H1 (cell line): Measurements from ENCODE around the gene SEMA7A. TPM values are rescaled to one million over a fixed set of nuclear protein-coding genes. Genes with fewer than 3 reads are reported as not detected.

Source experiments
- CTCF ChIA-PET: fragments of 300-600 bp; sonication (Branson Sonifier 250); formaldehyde crosslinking; loops from one replicate; lab custom pipeline; 2021; ENCODE audit not compliant: partially characterized antibody; lab: Charles Lee
- POLR2A ChIA-PET: fragments of 300-600 bp; sonication (Branson Sonifier 250); formaldehyde crosslinking; loops from one replicate; lab custom pipeline; 2021; ENCODE audit warnings: inconsistent platforms; ENCODE audit not compliant: partially characterized antibody; lab: Charles Lee
- DNase-seq, 2 experiments: peaks; one replicate each; pipeline versions ENCODE4 v3.0.0 to v3.0.0-alpha.2; 2010 to 2022; ENCODE audit warnings: low spot score in 2 of 2, low read depth in 1 of 2, mixed read lengths in 1 of 2
- FAIRE-seq: peaks from 2 replicates; lab custom pipeline; 2011; peaks lifted over from hg19 to GRCh38; lab: Jason Lieb, UNC
- H2AFZ ChIP-seq: 2 replicates; pipeline ENCODE4 v1.8.1; 2012; ENCODE audit warnings: low read length, inconsistent platforms
- H2AK5ac ChIP-seq: 2 replicates; pipeline ENCODE4 v1.6.1; 2013; ENCODE audit warnings: low read depth, low read length
- H2BK120ac ChIP-seq: replicated peaks from 2 replicates; pipeline ENCODE3; 2013; ENCODE audit warnings: low read depth, low read length, inconsistent platforms
- H2BK12ac ChIP-seq: 2 replicates; pipeline ENCODE4 v1.6.1; 2013; ENCODE audit warnings: low read depth, low read length
- H2BK15ac ChIP-seq: 2 replicates; pipeline ENCODE4 v1.6.1; 2013; ENCODE audit warnings: low read length
- H2BK20ac ChIP-seq: 2 replicates; pipeline ENCODE4 v1.6.1; 2013; ENCODE audit warnings: low read length
- H2BK5ac ChIP-seq: 2 replicates; pipeline ENCODE4 v1.6.1; 2013; ENCODE audit warnings: low read depth, low read length
- H3K14ac ChIP-seq: 2 replicates; pipeline ENCODE4 v1.6.1; 2013; ENCODE audit warnings: inconsistent platforms; ENCODE audit not compliant: insufficient read length
- H3K18ac ChIP-seq: 2 replicates; pipeline ENCODE4 v1.6.1; 2013; ENCODE audit warnings: low read length; ENCODE audit errors: extremely low read depth
- H3K23ac ChIP-seq: 2 replicates; pipeline ENCODE4 v1.6.1; 2013; ENCODE audit warnings: inconsistent platforms; ENCODE audit not compliant: insufficient read length
- H3K23me2 ChIP-seq: 2 replicates; pipeline ENCODE4 v1.6.1; 2013; ENCODE audit warnings: low read depth, low read length
- H3K27ac ChIP-seq: 2 replicates; pipeline ENCODE4 v1.6.1; 2011; ENCODE audit warnings: low read depth, low read length, inconsistent platforms
- H3K27me3 ChIP-seq, 4 experiments: replicated peaks in 1 of 4; 1 replicate in 1 of 4; 2 replicates in 3 of 4; pipeline versions ENCODE4 v1.6.1 to v1.8.1; 2011 to 2013; ENCODE audit warnings: low read length in 3 of 4, mild to moderate bottlenecking in 3 of 4, inconsistent platforms in 2 of 4, mixed read lengths in 2 of 4, moderate library complexity in 1 of 4; ENCODE audit not compliant: control insufficient read depth in 3 of 4, insufficient read depth in 3 of 4; ENCODE audit errors: extremely low read depth in 1 of 4
- H3K36me3 ChIP-seq, 4 experiments: 2 replicates each; pipeline versions ENCODE4 v1.6.1 to v1.8.1; 2011 to 2013; ENCODE audit warnings: mild to moderate bottlenecking in 4 of 4, low read length in 3 of 4, moderate library complexity in 2 of 4, control low read depth in 1 of 4, inconsistent platforms in 1 of 4; ENCODE audit not compliant: insufficient read depth in 4 of 4, control insufficient read depth in 2 of 4
- H3K4ac ChIP-seq: replicated peaks from 2 replicates; pipeline ENCODE3; 2013; ENCODE audit warnings: low read length, low read depth, mixed read lengths, inconsistent platforms; ENCODE audit not compliant: insufficient read length
- H3K4me1 ChIP-seq, 4 experiments: replicated peaks in 1 of 4; 1 replicate in 1 of 4; 2 replicates in 3 of 4; pipeline versions ENCODE4 v1.6.1 to v1.8.1; 2011 to 2013; ENCODE audit warnings: low read length in 3 of 4, inconsistent platforms in 2 of 4, mixed read lengths in 1 of 4; ENCODE audit not compliant: insufficient read depth in 4 of 4, control insufficient read depth in 3 of 4
- H3K4me2 ChIP-seq, 2 experiments: 2 replicates each; pipeline versions ENCODE4 v1.6.1 to v1.8.1; 2011 to 2013; ENCODE audit warnings: low read depth in 2 of 2, low read length in 2 of 2, control low read depth in 1 of 2, inconsistent platforms in 1 of 2, mild to moderate bottlenecking in 1 of 2; ENCODE audit not compliant: insufficient read depth in 1 of 2
- H3K4me3 ChIP-seq, 4 experiments: fragments of 200-600, 300-600 bp in 1 of 4; sonication (generic), shearing (Covaris generic), sonication (Bioruptor Twin) in 1 of 4; 2 replicates each; pipeline versions ENCODE4 v1.5.1 to v1.8.1; 2011 to 2016; ENCODE audit warnings: low read length in 4 of 4, low read depth in 3 of 4, control low read depth in 2 of 4, inconsistent platforms in 2 of 4, mild to moderate bottlenecking in 2 of 4, mixed read lengths in 1 of 4, moderate library complexity in 1 of 4; ENCODE audit not compliant: insufficient read depth in 2 of 4; ENCODE audit errors: extremely low read depth in 1 of 4
- H3K56ac ChIP-seq: replicated peaks from 2 replicates; pipeline ENCODE3; 2013; ENCODE audit warnings: low read depth, mild to moderate bottlenecking, mixed read lengths, low read length, inconsistent platforms; ENCODE audit not compliant: insufficient read length
- H3K79me1 ChIP-seq: 2 replicates; pipeline ENCODE4 v1.6.1; 2013; ENCODE audit warnings: low read depth, low read length, control low read depth
- H3K79me2 ChIP-seq, 2 experiments: 2 replicates each; pipeline versions ENCODE4 v1.6.1 to v1.8.1; 2012 to 2013; ENCODE audit warnings: low read length in 2 of 2, mild to moderate bottlenecking in 2 of 2, inconsistent platforms in 1 of 2; ENCODE audit not compliant: insufficient read depth in 2 of 2, control insufficient read depth in 1 of 2
- H3K9ac ChIP-seq, 4 experiments: replicated peaks in 1 of 4; 1 replicate in 1 of 4; 2 replicates in 3 of 4; pipeline versions ENCODE4 v1.6.1 to v1.8.1; 2011 to 2013; ENCODE audit warnings: low read depth in 3 of 4, low read length in 3 of 4, control low read depth in 2 of 4, mild to moderate bottlenecking in 2 of 4, moderate library complexity in 2 of 4, inconsistent platforms in 1 of 4; ENCODE audit errors: extremely low read depth in 1 of 4
- H3K9me3 ChIP-seq, 2 experiments: 2 replicates each; pipeline versions ENCODE4 v1.6.1 to v1.8.1; 2012 to 2013; ENCODE audit warnings: mild to moderate bottlenecking in 2 of 2, moderate library complexity in 2 of 2, control low read depth in 1 of 2, inconsistent platforms in 1 of 2, low read depth in 1 of 2, low read length in 1 of 2, mixed read lengths in 1 of 2; ENCODE audit not compliant: insufficient read depth in 2 of 2
- H4K20me1 ChIP-seq, 2 experiments: replicated peaks in 1 of 2; 2 replicates each; pipeline versions ENCODE3 to v1.8.1; 2011 to 2013; ENCODE audit warnings: inconsistent platforms in 2 of 2, low read length in 2 of 2, mild to moderate bottlenecking in 1 of 2; ENCODE audit not compliant: insufficient read depth in 2 of 2, control insufficient read depth in 1 of 2
- H4K5ac ChIP-seq: 2 replicates; pipeline ENCODE4 v1.6.1; 2013; ENCODE audit warnings: low read length, low read depth, mixed read lengths, inconsistent platforms; ENCODE audit not compliant: insufficient read length
- H4K8ac ChIP-seq: 2 replicates; pipeline ENCODE4 v1.8.0; 2013; ENCODE audit warnings: mild to moderate bottlenecking, moderate library complexity, low read length, inconsistent platforms; ENCODE audit not compliant: insufficient read depth; ENCODE audit errors: extremely low read depth
- H4K91ac ChIP-seq: replicated peaks from 2 replicates; pipeline ENCODE3; 2013; ENCODE audit warnings: low read length, mixed read lengths, inconsistent platforms; ENCODE audit not compliant: insufficient read length
- CBX5 ChIP-seq: fragments of 300-800, 300-1000 bp; sonication (generic); IDR thresholded peaks from 2 replicates; pipeline ENCODE4 v1.7.1; 2016; ENCODE audit warnings: antibody characterized with exemption, low read length, low read depth
- CREB1 ChIP-seq: IDR thresholded peaks from 2 replicates; pipeline ENCODE4 v1.6.1; 2012; ENCODE audit warnings: inconsistent platforms
- FOSL1 ChIP-seq: IDR thresholded peaks from 2 replicates; pipeline ENCODE4 v1.6.1; 2011; ENCODE audit warnings: mild to moderate bottlenecking, low read depth, low read length, moderate library complexity; ENCODE audit not compliant: insufficient read depth
- GABPA ChIP-seq: IDR thresholded peaks from 2 replicates; pipeline ENCODE4 v1.6.1; 2011; ENCODE audit warnings: mild to moderate bottlenecking, low read length, moderate library complexity, borderline replicate concordance; ENCODE audit not compliant: insufficient read depth
- HDAC2 ChIP-seq, 2 experiments: fragments of 300-600 bp in 1 of 2; sonication (generic) in 1 of 2; IDR thresholded peaks; 2 replicates each; pipeline ENCODE4 v1.6.1; 2011 to 2012; ENCODE audit warnings: low read depth in 2 of 2, low read length in 2 of 2, mild to moderate bottlenecking in 2 of 2, moderate library complexity in 2 of 2, borderline replicate concordance in 1 of 2, inconsistent platforms in 1 of 2
- KDM5A ChIP-seq: fragments of 200-600 bp; IDR thresholded peaks from 2 replicates; pipeline ENCODE4 v1.7.1; 2012; ENCODE audit warnings: mild to moderate bottlenecking, low read length, inconsistent platforms, mixed read lengths
- POLR2AphosphoS5 ChIP-seq: IDR thresholded peaks from 2 replicates; pipeline ENCODE4 v1.6.1; 2011; ENCODE audit warnings: low read depth, low read length
- RBBP5 ChIP-seq: IDR thresholded peaks from 2 replicates; pipeline ENCODE4 v1.7.1; 2012; ENCODE audit warnings: low read depth, mild to moderate bottlenecking, inconsistent platforms, low read length, moderate library complexity, borderline replicate concordance
- SIX5 ChIP-seq: IDR thresholded peaks from 2 replicates; pipeline ENCODE4 v1.6.1; 2011; ENCODE audit warnings: mild to moderate bottlenecking, low read depth, low read length
- SP4 ChIP-seq: IDR thresholded peaks from 2 replicates; pipeline ENCODE4 v1.6.1; 2012; ENCODE audit warnings: low read length, inconsistent platforms
- TAF1 ChIP-seq: IDR thresholded peaks from 2 replicates; pipeline ENCODE4 v1.6.1; 2011; ENCODE audit warnings: mild to moderate bottlenecking, low read depth, low read length
- ZNF274 ChIP-seq: IDR thresholded peaks from 2 replicates; pipeline ENCODE4 v1.7.0; 2012; ENCODE audit warnings: low read length, borderline replicate concordance; ENCODE audit errors: extremely low read depth
- WGBS, 2 experiments: shearing (Covaris generic) in 1 of 2; methylation state at CpG; one replicate each; pipeline versions ENCODE4 v1.1.6 to v1.1.7; 2013 to 2015; ENCODE audit warnings: low lambda C conversion rate in 2 of 2, mixed read lengths in 2 of 2, inconsistent platforms in 1 of 2, low coverage in 1 of 2, missing lambda C conversion rate in 1 of 2; ENCODE audit not compliant: insufficient replicate concordance in 2 of 2, insufficient coverage in 1 of 2, insufficient read length in 1 of 2; ENCODE audit errors: extremely low coverage in 1 of 2, missing lambda C conversion rate in 1 of 2; 5-methylcytosine and 5-hydroxymethylcytosine counted together
- polyA plus RNA-seq, 7 experiments: library from polyadenylated mRNA; depleted of rRNA in 3 of 7; stranded (reverse) in 5 of 7; unstranded in 2 of 7; fragments of >200 nt in 5 of 7; fragments of 200-250 nt in 2 of 7; gene quantifications; 1 replicate in 5 of 7; 2 replicates in 1 of 7; 4 replicates in 1 of 7; pipeline versions ENCODE4 v1.2.1 to v1.2.3, GENCODE V29; 2011 to 2013; ENCODE audit warnings: missing spikeins in 2 of 7, mixed read lengths in 2 of 7
- total RNA-seq: library from RNA; stranded (reverse); fragmentation: NEBNext Ultra II Directional; extraction: Animal tissue kit (Norgen Biotek cat#: 25700); gene quantifications from 2 replicates; pipeline ENCODE4 v1.2.1, GENCODE V29; 2021
- TF ChIP-seq, protein P1 (sequence below): IDR thresholded peaks from 2 replicates; pipeline ENCODE4 v1.6.1; 2011; ENCODE audit warnings: low read length, improper control_type of control experiment

The SEMA7A gene
- total and polyA plus RNA-seq, 2 of the 8 experiments (the other 6 are each of a cell fraction or from before 2014, with no cell fraction given): 10.7 to 15.0 TPM

DNA sequence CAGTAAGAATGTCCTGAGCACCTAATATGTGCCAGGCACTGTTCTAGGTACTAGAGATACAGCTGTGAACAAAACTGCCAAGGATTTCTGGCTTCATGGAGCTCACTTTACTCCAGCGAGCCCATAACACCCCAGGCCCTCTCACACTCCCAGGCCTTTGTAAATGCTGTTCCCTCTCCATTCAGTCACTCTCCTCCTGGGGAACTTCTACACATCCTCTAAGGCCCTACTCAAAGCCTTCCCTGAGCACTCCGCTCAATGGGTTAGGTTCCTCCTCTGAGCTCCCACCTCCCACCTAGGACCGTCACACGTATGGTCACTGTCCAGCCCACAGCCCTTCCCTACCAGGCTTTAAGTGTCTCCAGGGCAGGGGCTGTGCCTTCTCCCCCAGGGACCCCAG, 27.2 kb downstream of the SEMA7A start:
- Histone ChIP-seq H2BK20ac (no peak overlapping the region), H3K14ac (no peak overlapping the region), H3K18ac (peak overlapping the region; percentile 6; the same call in 1 of the 2 replicates), H3K27me3 (no peaks in the 10 kb centered on the region; a peak in 2 of 7 replicates), H4K8ac (no peak overlapping the region), H3K56ac (no peak overlapping the region), H2BK12ac (no peak overlapping the region), H2BK15ac (no peak overlapping the region), H3K4me2 (no peak overlapping the region), H3K23ac (no peak overlapping the region), H3K4me3 (no peak overlapping the region), H2BK5ac (no peak overlapping the region), H2AFZ (no peak overlapping the region), H3K9me3 (no peaks in the 10 kb centered on the region), H3K23me2 (no peaks in the 10 kb centered on the region), H2AK5ac (no peak overlapping the region), H2BK120ac (no peak overlapping the region), H3K79me1 (no peaks in the 10 kb centered on the region), H3K9ac (no peak overlapping the region), H3K4me1 (peaks cover 0 to 10% (median 3%) of the 10 kb centered on the region in 4 experiments; a peak in 5 of 7 replicates), H3K36me3 (peaks cover 0 to 6% (median 1%) of the 10 kb centered on the region in 4 experiments; a peak in 4 of 8 replicates), H4K5ac (no peak overlapping the region), H4K20me1 (peaks cover 0 to 3% of the 10 kb centered on the region in 2 experiments), H3K79me2 (no peaks in the 10 kb centered on the region), H3K4ac (no peak overlapping the region), H3K27ac (no peak overlapping the region), H4K91ac (no peak overlapping the region)
- 85% methylated on average over 4 of the region's 4 CpGs; no CpG with 5 or more reads in 1 of the 2 experiments for WGBS, 2 experiments
- ChIA-PET POLR2A (interaction anchor here (1.5 kb wide), 1 partner anchor 38 kb away, joined by 4 read pairs; no protein-coding TSS in a partner anchor), CTCF (interaction anchor here (1.2 to 5.5 kb wide), 8 partner anchors 12 to 86 kb away, joined by 3 to 48 read pairs (median 6); no protein-coding TSS in a partner anchor)
- DNase-seq (no peak), FAIRE-seq (no peak)
- TF ChIP-seq KDM5A (no peak), SIX5 (no peak), SP4 (no peak), CREB1 (no peak), GABPA (no peak), POLR2AphosphoS5 (no peak), TAF1 (no peak), ZNF274 (no peak), CBX5 (no peak), HDAC2 (IDR thresholded peaks at IDR 0.05; ENCODE audit: borderline replicate concordance in 1 of 2, low read depth in 2 of 2, low read length in 2 of 2) (no peak), FOSL1 (no peak), RBBP5 (no peak)
- TF ChIP-seq, protein P1, sequence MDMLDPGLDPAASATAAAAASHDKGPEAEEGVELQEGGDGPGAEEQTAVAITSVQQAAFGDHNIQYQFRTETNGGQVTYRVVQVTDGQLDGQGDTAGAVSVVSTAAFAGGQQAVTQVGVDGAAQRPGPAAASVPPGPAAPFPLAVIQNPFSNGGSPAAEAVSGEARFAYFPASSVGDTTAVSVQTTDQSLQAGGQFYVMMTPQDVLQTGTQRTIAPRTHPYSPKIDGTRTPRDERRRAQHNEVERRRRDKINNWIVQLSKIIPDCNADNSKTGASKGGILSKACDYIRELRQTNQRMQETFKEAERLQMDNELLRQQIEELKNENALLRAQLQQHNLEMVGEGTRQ: no peak
